Naive thymus-derived CD4-positive, alpha-beta T cell (primary cell): Measurements from ENCODE around the gene TSSC4. TPM values are rescaled to one million over a fixed set of nuclear protein-coding genes. Genes with fewer than 3 reads are reported as not detected.

ENCODE experiments used
- ATAC-seq: fragments of 150-1000 bp; cut with Tn5 transposase; 2 replicates; pipeline ENCODE4 v1.10.0; 2021; ENCODE audit warnings: mild to moderate bottlenecking, moderate library complexity
- CTCF ChIA-PET: fragments of 350-600 bp; sonication (Branson Sonifier 250); formaldehyde crosslinking; loops from one replicate; lab custom pipeline; 2021; ENCODE audit warnings: antibody characterized with exemption; lab: Charles Lee
- POLR2A ChIA-PET: fragments of 350-600 bp; sonication (Branson Sonifier 250); formaldehyde crosslinking; loops from one replicate; lab custom pipeline; 2021; ENCODE audit warnings: antibody characterized with exemption, inconsistent platforms; lab: Charles Lee
- DNase-seq, 9 donors: peaks; one replicate each; pipeline versions ENCODE4 v3.0.0 to v3.0.0-alpha.2; 2020 to 2022; ENCODE audit warnings: mixed read lengths in 1 of 9
- H3K27ac ChIP-seq: one replicate; pipeline ENCODE4 v1.7.0; 2013; ENCODE audit warnings: mild to moderate bottlenecking, low read depth, low read length, moderate library complexity
- H3K27me3 ChIP-seq, 2 donors: one replicate each; pipeline ENCODE4 v1.7.0; 2013; ENCODE audit warnings: low read length in 2 of 2, mild to moderate bottlenecking in 2 of 2, moderate library complexity in 2 of 2; ENCODE audit not compliant: control insufficient read depth in 2 of 2, insufficient read depth in 2 of 2
- H3K36me3 ChIP-seq, 3 experiments: 1 replicate in 2 of 3; 2 replicates in 1 of 3; pipeline ENCODE4 v1.7.0; 2013; ENCODE audit warnings: low read length in 3 of 3, mild to moderate bottlenecking in 3 of 3, moderate library complexity in 1 of 3; ENCODE audit not compliant: insufficient read depth in 3 of 3, control insufficient read depth in 2 of 3
- H3K4me1 ChIP-seq, 2 donors: one replicate each; pipeline ENCODE4 v1.7.0; 2013; ENCODE audit warnings: low read length in 2 of 2, mild to moderate bottlenecking in 2 of 2, moderate library complexity in 1 of 2; ENCODE audit not compliant: control insufficient read depth in 2 of 2, insufficient read depth in 2 of 2
- H3K4me3 ChIP-seq: 2 replicates; pipeline ENCODE4 v1.7.0; 2013; ENCODE audit warnings: mild to moderate bottlenecking, low read length
- H3K9me3 ChIP-seq, 3 experiments: 1 replicate in 2 of 3; 2 replicates in 1 of 3; pipeline ENCODE4 v1.7.0; 2013; ENCODE audit warnings: low read length in 3 of 3; ENCODE audit not compliant: control insufficient read depth in 2 of 3
- H3K27ac Mint-ChIP-seq, 9 donors: one replicate each; pipeline ENCODE4 v1.8.0; 2020 to 2022; ENCODE audit warnings: mixed read lengths in 9 of 9, mild to moderate bottlenecking in 8 of 9, moderate library complexity in 5 of 9, inconsistent platforms in 2 of 9
- H3K27me3 Mint-ChIP-seq, 5 donors: one replicate each; pipeline ENCODE4 v1.8.0; 2021 to 2022; ENCODE audit warnings: mixed read lengths in 5 of 5, mild to moderate bottlenecking in 1 of 5
- H3K36me3 Mint-ChIP-seq, 5 donors: one replicate each; pipeline ENCODE4 v1.8.0; 2020 to 2022; ENCODE audit warnings: mixed read lengths in 5 of 5, mild to moderate bottlenecking in 3 of 5, inconsistent platforms in 1 of 5
- H3K4me1 Mint-ChIP-seq, 7 donors: one replicate each; pipeline ENCODE4 v1.8.0; 2020 to 2022; ENCODE audit warnings: mixed read lengths in 7 of 7, mild to moderate bottlenecking in 3 of 7, inconsistent platforms in 1 of 7
- H3K4me3 Mint-ChIP-seq, 10 donors: one replicate each; pipeline ENCODE4 v1.8.0; 2020 to 2022; ENCODE audit warnings: mild to moderate bottlenecking in 10 of 10, mixed read lengths in 10 of 10, moderate library complexity in 6 of 10, inconsistent platforms in 2 of 10
- H3K9me3 Mint-ChIP-seq, 11 donors: one replicate each; pipeline ENCODE4 v1.8.0; 2020 to 2022; ENCODE audit warnings: mixed read lengths in 11 of 11, mild to moderate bottlenecking in 4 of 11, inconsistent platforms in 1 of 11, moderate library complexity in 1 of 11
- intact Hi-C, 2 donors: fragments of 100-400 bp; cut with micrococcal nuclease; formaldehyde crosslinking; loops; one replicate each; pipeline ENCODE4 v1.15.1; 2023
- polyA plus RNA-seq, 2 donors: library from polyadenylated mRNA; unstranded; fragments of 300-500 nt; fragmentation: Illumina TruSeq; gene quantifications; one replicate each; pipeline ENCODE4 v1.2.3, GENCODE V29; 2021
- total RNA-seq, 6 experiments: library from RNA in 5 of 6; stranded (reverse) in 5 of 6; gene quantifications; 1 replicate in 5 of 6; 2 replicates in 1 of 6; pipeline ENCODE4 v1.2.3 and lab custom pipeline; 2021 to 2026

The TSSC4 gene
- total and polyA plus RNA-seq, 7 experiments from 2014 or later = 43.6 to 83.7 (median 51.7) TPM

- intact Hi-C loops = loop anchor here (1.0 to 5.0 kb wide), 7 partner anchors 39 to 789 kb away; partner anchors contain the start of gene MRGPRG (in 1 of the 2)
- DNase-seq (no peak), ATAC-seq (no peak)
- no peaks in the 10 kb centered on the region for H3K9me3 Mint-ChIP-seq
- H3K9me3 ChIP-seq = no peaks in the 10 kb centered on the region
- H3K4me1 ChIP-seq = no peaks in the 10 kb centered on the region
- H3K36me3 Mint-ChIP-seq = no peaks in the 10 kb centered on the region
- POLR2A ChIA-PET = interaction anchor here (0.6 to 2.5 kb wide), 2 partner anchors 103 to 241 kb away, joined by 3 to 8 read pairs; no protein-coding TSS in a partner anchor
- H3K4me1 Mint-ChIP-seq = peaks cover 0 to 4% (median 0%) of the 10 kb centered on the region in 7 donors
- CTCF ChIA-PET = interaction anchor here (0.6 to 4.9 kb wide), 6 partner anchors 82 to 672 kb away, joined by 3 to 77 read pairs (median 4); no protein-coding TSS in a partner anchor
- H3K27ac Mint-ChIP-seq = peak overlapping the region in 1 of 9 donors; percentile 20
- no peaks in the 10 kb centered on the region for H3K36me3 ChIP-seq
- no peak overlapping the region for H3K4me3 ChIP-seq
- H3K27me3 Mint-ChIP-seq = no peaks in the 10 kb centered on the region
- H3K4me3 Mint-ChIP-seq = no peak overlapping the region
- H3K27ac ChIP-seq = no peak overlapping the region
- no peaks in the 10 kb centered on the region for H3K27me3 ChIP-seq
Observed at GRCh38 chr11:2427721-2428321, 27.3 kb downstream of the TSSC4 start.

- Mint-ChIP-seq H3K4me1 (peaks cover 0 to 4% (median 0%) of the 10 kb centered on the region in 7 donors), H3K9me3 (no peaks in the 10 kb centered on the region), H3K36me3 (no peaks in the 10 kb centered on the region), H3K27me3 (no peaks in the 10 kb centered on the region), H3K4me3 (no peak overlapping the region), H3K27ac (no peak overlapping the region)
- Histone ChIP-seq H3K27ac (no peak overlapping the region), H3K9me3 (no peaks in the 10 kb centered on the region), H3K4me1 (no peaks in the 10 kb centered on the region), H3K4me3 (no peak overlapping the region), H3K27me3 (no peaks in the 10 kb centered on the region), H3K36me3 (no peaks in the 10 kb centered on the region)
- ChIA-PET CTCF (interaction anchor here (0.6 to 4.9 kb wide), 4 partner anchors 104 to 671 kb away, joined by 3 to 77 read pairs (median 4); no protein-coding TSS in a partner anchor), POLR2A (interaction anchor here (2.5 kb wide), 1 partner anchor 103 kb away, joined by 8 read pairs; no protein-coding TSS in a partner anchor)
- intact Hi-C loops = loop anchor here (1.0 to 5.0 kb wide), 7 partner anchors 38 to 789 kb away; partner anchors contain the start of gene MRGPRG (in 1 of the 2)
- peak; percentile 87 for ATAC-seq
- peak; percentile 67 to 85 (median 79) for DNase-seq
Observed at GRCh38 chr11:2428322-2428795, 27.8 kb downstream of the TSSC4 start.

- intact Hi-C loops = no loop called here
- Mint-ChIP-seq H3K9me3 (no peaks in the 10 kb centered on the region), H3K27me3 (no peaks in the 10 kb centered on the region), H3K4me3 (no peak overlapping the region), H3K4me1 (peaks cover 0 to 4% (median 0%) of the 10 kb centered on the region in 7 donors), H3K36me3 (no peaks in the 10 kb centered on the region), H3K27ac (peak overlapping the region in 1 of 9 donors; percentile 21)
- no peak overlapping the region for H3K27ac ChIP-seq
- CTCF ChIA-PET = interaction anchor here (2.7 kb wide), 1 partner anchor 100 kb away, joined by 15 read pairs; no protein-coding TSS in a partner anchor
- H3K9me3 ChIP-seq = no peaks in the 10 kb centered on the region
- POLR2A ChIA-PET = interaction anchor here (0.6 kb wide), 1 partner anchor 35 kb away, joined by 3 read pairs; no protein-coding TSS in a partner anchor
- DNase-seq (no peak), ATAC-seq (no peak)
- no peaks in the 10 kb centered on the region for H3K4me1 ChIP-seq
- no peaks in the 10 kb centered on the region for H3K36me3 ChIP-seq
- H3K27me3 ChIP-seq = no peaks in the 10 kb centered on the region
- H3K4me3 ChIP-seq = no peak overlapping the region
Observed at GRCh38 chr11:2431395-2431794, 30.8 kb downstream of the TSSC4 start.

DNA sequence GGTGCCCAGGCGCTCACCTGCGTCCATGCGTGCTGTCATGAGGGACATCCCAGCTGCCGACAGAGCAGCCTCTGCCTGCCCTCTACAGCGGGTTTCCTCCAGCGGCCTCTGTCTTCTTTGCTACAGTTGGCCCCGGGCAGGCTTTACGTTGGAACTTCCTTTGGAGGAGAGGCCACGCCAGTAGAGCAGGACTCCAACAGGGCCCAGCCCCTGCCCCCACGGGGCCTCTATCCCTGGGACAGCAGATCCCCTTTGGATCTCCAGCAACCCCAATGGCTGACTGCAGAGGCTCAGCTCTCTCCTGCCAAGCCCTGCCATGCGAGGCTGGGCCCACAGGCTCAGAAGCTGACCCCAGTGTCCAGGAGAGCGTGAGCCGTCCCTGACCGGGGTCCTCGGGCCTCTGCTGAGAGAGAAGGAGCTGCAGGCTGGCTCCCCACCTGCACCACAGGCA, 31.6 kb downstream of the TSSC4 start:
- DNase-seq (no peak), ATAC-seq (no peak)
- no peaks in the 10 kb centered on the region for H3K36me3 ChIP-seq
- H3K4me1 ChIP-seq = no peaks in the 10 kb centered on the region
- Mint-ChIP-seq H3K27me3 (no peaks in the 10 kb centered on the region), H3K27ac (no peak overlapping the region), H3K9me3 (no peaks in the 10 kb centered on the region), H3K4me1 (peaks cover 0 to 4% (median 0%) of the 10 kb centered on the region in 7 donors), H3K36me3 (no peaks in the 10 kb centered on the region), H3K4me3 (no peak overlapping the region)
- no peak overlapping the region for H3K4me3 ChIP-seq
- no peaks in the 10 kb centered on the region for H3K27me3 ChIP-seq
- intact Hi-C loops = no loop called here
- CTCF ChIA-PET = interaction anchor here (2.7 kb wide), 1 partner anchor 100 kb away, joined by 15 read pairs; no protein-coding TSS in a partner anchor
- H3K9me3 ChIP-seq = no peaks in the 10 kb centered on the region
- POLR2A ChIA-PET = no interaction called here
- no peak overlapping the region for H3K27ac ChIP-seq

- no peak overlapping the region for H3K27ac Mint-ChIP-seq
- CTCF ChIA-PET = interaction anchor here (2.7 kb wide), 1 partner anchor 99 kb away, joined by 15 read pairs; no protein-coding TSS in a partner anchor
- no peaks in the 10 kb centered on the region for H3K9me3 ChIP-seq
Observed at GRCh38 chr11:2432628-2433071, 32.1 kb downstream of the TSSC4 start.

DNA sequence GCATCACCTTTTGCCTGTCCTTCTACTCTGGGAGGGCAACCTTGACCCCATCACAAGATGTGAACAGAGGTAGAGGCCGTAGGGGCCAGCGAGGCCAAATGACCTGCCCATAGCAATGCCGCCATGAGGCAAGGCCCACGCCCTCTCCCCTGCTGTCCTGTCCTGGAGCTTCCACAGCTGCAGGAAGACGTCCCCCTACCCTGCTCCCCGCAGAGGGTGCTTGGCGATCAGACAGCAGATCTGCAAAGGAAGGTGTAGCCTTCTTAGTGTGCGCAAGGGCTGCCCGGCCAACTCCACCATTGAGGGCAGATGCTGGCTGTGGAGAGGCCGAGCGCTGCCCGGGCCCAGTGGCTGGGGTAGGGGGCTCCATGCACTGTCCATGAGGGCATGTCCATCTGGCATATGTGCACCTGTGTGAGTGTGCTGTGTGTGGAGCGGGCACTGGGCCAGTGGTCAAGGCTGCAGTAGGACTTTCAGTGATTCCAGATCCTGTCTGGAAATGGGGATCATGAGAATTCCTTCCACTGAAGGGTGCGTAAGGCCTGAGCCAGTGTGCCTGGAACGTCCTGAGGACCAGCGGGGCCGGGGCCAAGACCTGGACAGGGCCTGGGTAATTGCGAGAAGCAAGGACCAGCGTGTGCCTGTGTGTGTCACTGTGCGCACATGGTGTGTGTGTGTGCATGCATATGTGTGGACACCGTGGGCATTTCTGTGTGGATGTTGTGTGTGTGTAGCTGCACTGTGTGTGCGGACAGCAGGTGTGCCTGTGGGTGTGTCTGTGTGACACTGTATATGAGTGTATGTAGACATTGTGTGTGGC, 32.8 kb downstream of the TSSC4 start:
- intact Hi-C loops = no loop called here
- H3K27ac ChIP-seq = no peak overlapping the region
- H3K4me1 Mint-ChIP-seq = peaks cover 0 to 4% (median 0%) of the 10 kb centered on the region in 7 donors
- no peak overlapping the region for H3K27ac Mint-ChIP-seq
- no peaks in the 10 kb centered on the region for H3K9me3 Mint-ChIP-seq
- CTCF ChIA-PET = interaction anchor here (2.7 kb wide), 1 partner anchor 98 kb away, joined by 15 read pairs; no protein-coding TSS in a partner anchor
- no peak overlapping the region for H3K4me3 ChIP-seq
- ATAC-seq (no peak), DNase-seq (no peak)
- POLR2A ChIA-PET = no interaction called here
- no peaks in the 10 kb centered on the region for H3K27me3 ChIP-seq
- no peaks in the 10 kb centered on the region for H3K36me3 ChIP-seq
- H3K36me3 Mint-ChIP-seq = no peaks in the 10 kb centered on the region
- peaks cover 0 to 5% (median 0%) of the 10 kb centered on the region in 5 donors for H3K27me3 Mint-ChIP-seq
- no peak overlapping the region for H3K4me3 Mint-ChIP-seq
- no peaks in the 10 kb centered on the region for H3K9me3 ChIP-seq
- H3K4me1 ChIP-seq = no peaks in the 10 kb centered on the region

More at GRCh38 chr11:2432628-2433071, 32.1 kb downstream of the TSSC4 start:
- Mint-ChIP-seq H3K36me3 (no peaks in the 10 kb centered on the region), H3K27me3 (peaks cover 0 to 1% (median 0%) of the 10 kb centered on the region in 5 donors), H3K4me3 (no peak overlapping the region), H3K9me3 (no peaks in the 10 kb centered on the region), H3K4me1 (peaks cover 0 to 4% (median 0%) of the 10 kb centered on the region in 7 donors)
- intact Hi-C loops = no loop called here
- Histone ChIP-seq H3K27ac (no peak overlapping the region), H3K4me3 (no peak overlapping the region), H3K36me3 (no peaks in the 10 kb centered on the region), H3K4me1 (no peaks in the 10 kb centered on the region), H3K27me3 (no peaks in the 10 kb centered on the region)
- DNase-seq = no peak
- ATAC-seq = no peak
- POLR2A ChIA-PET = no interaction called here
